HCT116 (cell line): ENCODE results near the gene RETREG1. TPM values are rescaled to one million over a fixed set of nuclear protein-coding genes. Genes with fewer than 3 reads are reported as not detected.

Source experiments
- ATAC-seq: fragments of 200-7000 bp; cut with Tn5 transposase; 2 replicates; pipeline ENCODE4 v1.9.1; 2020; ENCODE audit warnings: mild to moderate bottlenecking, moderate library complexity
- BruUV-seq: library from RNA; stranded (reverse); fragments of 400-500 nt; replicated peaks from 2 replicates; lab custom pipeline; 2021; lab: Mats Ljungman, UMichigan
- CTCF ChIA-PET: fragments of 300-600 bp; sonication (Branson Sonifier 250); formaldehyde crosslinking; loops from one replicate; lab custom pipeline; 2021; ENCODE audit warnings: antibody characterized with exemption; lab: Charles Lee
- POLR2A ChIA-PET: fragments of 300-600, 350-600 bp; sonication (Branson Sonifier 250); formaldehyde crosslinking; loops from one replicate; lab custom pipeline; 2021; ENCODE audit warnings: antibody characterized with exemption; lab: Charles Lee
- RAD21 ChIA-PET, 2 experiments: fragments of 300-600 bp; sonication (Branson Sonifier 250); formaldehyde crosslinking; loops; one replicate each; lab custom pipeline; 2023; ENCODE audit warnings: low total read pairs in 2 of 2; ENCODE audit not compliant: uncharacterized antibody in 2 of 2, unreplicated experiment in 2 of 2, low non-redundant PET in 1 of 2; lab: Charles Lee
- DNase-seq: peaks from one replicate; pipeline ENCODE4 v3.0.0-alpha.2; 2010; ENCODE audit warnings: low read depth, low spot score
- H2AFZ ChIP-seq: fragments of 200-600 bp; shearing (Covaris generic), sonication (generic); 2 replicates; pipeline ENCODE4 v1.6.1; 2017; ENCODE audit warnings: low read depth, mixed run types, mixed read lengths, antibody characterized with exemption, low read length; ENCODE audit not compliant: poor library complexity, severe bottlenecking
- H3K27ac ChIP-seq: 2 replicates; pipeline ENCODE4 v1.5.1; 2012; ENCODE audit warnings: low read depth, low read length
- H3K27me3 ChIP-seq: fragments of 200-600 bp; sonication (generic); 2 replicates; pipeline ENCODE4 v1.6.1; 2016; ENCODE audit warnings: mixed run types, low read length, mixed read lengths; ENCODE audit not compliant: insufficient read depth
- H3K36me3 ChIP-seq, 2 experiments: fragments of 200-500 bp in 1 of 2; fragments of 200-600 bp in 1 of 2; sonication (Bioruptor generic) in 1 of 2; sonication (generic) in 1 of 2; 2 replicates each; pipeline versions ENCODE4 v1.5.1 to v1.6.1; 2014 to 2016; ENCODE audit warnings: low read length in 2 of 2, inconsistent platforms in 1 of 2, mixed read lengths in 1 of 2, mixed run types in 1 of 2; ENCODE audit not compliant: insufficient read depth in 2 of 2, control insufficient read depth in 1 of 2
- H3K4me1 ChIP-seq, 2 experiments: fragments of 200-600 bp in 1 of 2; sonication (generic) in 1 of 2; 2 replicates each; pipeline versions ENCODE4 v1.5.1 to v1.6.1; 2012 to 2017; ENCODE audit warnings: low read length in 2 of 2, inconsistent platforms in 1 of 2, mild to moderate bottlenecking in 1 of 2, mixed read lengths in 1 of 2, mixed run types in 1 of 2, moderate library complexity in 1 of 2; ENCODE audit not compliant: insufficient read depth in 2 of 2, control insufficient read depth in 1 of 2
- H3K4me2 ChIP-seq: fragments of 200-600 bp; sonication (generic); 2 replicates; pipeline ENCODE4 v1.6.1; 2017; ENCODE audit warnings: mixed run types, low read length, mixed read lengths
- H3K4me3 ChIP-seq, 2 experiments: fragments of 200-600 bp in 1 of 2; sonication (generic) in 1 of 2; replicated peaks in 1 of 2; 2 replicates each; pipeline ENCODE4 v1.5.1; 2011 to 2016; ENCODE audit warnings: low read length in 2 of 2, control low read depth in 1 of 2, low read depth in 1 of 2, mild to moderate bottlenecking in 1 of 2, mixed read lengths in 1 of 2, mixed run types in 1 of 2
- H3K79me2 ChIP-seq: fragments of 200-600 bp; sonication (generic); 2 replicates; pipeline ENCODE4 v1.6.1; 2017; ENCODE audit warnings: mild to moderate bottlenecking, mixed run types, low read length, moderate library complexity, mixed read lengths; ENCODE audit not compliant: insufficient read depth
- H3K9ac ChIP-seq: fragments of 200-600 bp; sonication (generic); 2 replicates; pipeline ENCODE4 v1.6.1; 2016; ENCODE audit warnings: low read length, mixed read lengths
- H3K9me2 ChIP-seq: fragments of 200-600 bp; sonication (generic), shearing (Covaris generic); 2 replicates; pipeline ENCODE4 v1.6.1; 2017; ENCODE audit warnings: mixed run types, mild to moderate bottlenecking, moderate library complexity; ENCODE audit not compliant: insufficient read depth
- H3K9me3 ChIP-seq, 2 experiments: fragments of 200-500 bp in 1 of 2; fragments of 200-600 bp in 1 of 2; sonication (Bioruptor generic) in 1 of 2; sonication (generic) in 1 of 2; 2 replicates each; pipeline ENCODE4 v1.6.1; 2014 to 2017; ENCODE audit warnings: low read length in 2 of 2, mixed read lengths in 2 of 2, inconsistent platforms in 1 of 2, low read depth in 1 of 2, mild to moderate bottlenecking in 1 of 2, mixed run types in 1 of 2, moderate library complexity in 1 of 2; ENCODE audit not compliant: control insufficient read depth in 1 of 2, insufficient read depth in 1 of 2
- H4K20me1 ChIP-seq: fragments of 200-600 bp; sonication (generic), shearing (Covaris generic); 2 replicates; pipeline ENCODE4 v1.6.1; 2017; ENCODE audit warnings: mixed run types, mild to moderate bottlenecking, moderate library complexity; ENCODE audit not compliant: insufficient read depth
- ATF3 ChIP-seq: IDR thresholded peaks from 2 replicates; pipeline ENCODE4 v1.6.1; 2012
- CBX3 ChIP-seq: IDR thresholded peaks from 2 replicates; pipeline ENCODE4 v1.6.1; 2012; ENCODE audit warnings: low read depth
- CTCF ChIP-seq, 3 experiments: fragments of 200-600 bp in 1 of 3; sonication (generic) in 1 of 3; IDR thresholded peaks in 2 of 3; conservative IDR thresholded peaks in 1 of 3; 2 replicates each; pipeline ENCODE4 v1.5.1; 2012 to 2017; ENCODE audit warnings: low read depth in 2 of 3, low read length in 2 of 3, antibody characterized with exemption in 1 of 3, borderline replicate concordance in 1 of 3, control low read depth in 1 of 3, mild to moderate bottlenecking in 1 of 3, mixed read lengths in 1 of 3, mixed run types in 1 of 3, moderate library complexity in 1 of 3; ENCODE audit not compliant: insufficient read depth in 1 of 3
- ELF1 ChIP-seq: IDR thresholded peaks from 2 replicates; pipeline ENCODE4 v1.6.1; 2012; ENCODE audit warnings: low read depth, borderline replicate concordance
- FOSL1 ChIP-seq: IDR thresholded peaks from 2 replicates; pipeline ENCODE4 v1.6.1; 2012; ENCODE audit warnings: low read depth
- JUND ChIP-seq: IDR thresholded peaks from 2 replicates; pipeline ENCODE4 v1.6.1; 2012
- POLR2A ChIP-seq: IDR thresholded peaks from 2 replicates; pipeline ENCODE4 v1.7.0; 2011; ENCODE audit warnings: borderline replicate concordance; ENCODE audit not compliant: insufficient read depth, insufficient read length; ENCODE audit errors: extremely low read depth
- POLR2AphosphoS5 ChIP-seq: IDR thresholded peaks from 2 replicates; pipeline ENCODE4 v1.6.1; 2011; ENCODE audit warnings: mild to moderate bottlenecking, low read depth, low read length, moderate library complexity
- RAD21 ChIP-seq: IDR thresholded peaks from 2 replicates; pipeline ENCODE4 v1.6.1; 2012; ENCODE audit warnings: low read depth, mild to moderate bottlenecking
- SIN3A ChIP-seq: IDR thresholded peaks from 2 replicates; pipeline ENCODE4 v1.6.1; 2012; ENCODE audit warnings: low read depth
- SP1 ChIP-seq: IDR thresholded peaks from 2 replicates; pipeline ENCODE4 v1.6.1; 2012; ENCODE audit warnings: low read depth
- SRF ChIP-seq: IDR thresholded peaks from 2 replicates; pipeline ENCODE4 v1.6.1; 2012; ENCODE audit warnings: low read depth
- YY1 ChIP-seq: IDR thresholded peaks from 2 replicates; pipeline ENCODE4 v1.6.1; 2011; ENCODE audit warnings: low read length, low read depth, moderate library complexity, mild to moderate bottlenecking; ENCODE audit not compliant: insufficient replicate concordance; ENCODE audit errors: extremely low read depth
- ZBTB33 ChIP-seq: IDR thresholded peaks from 2 replicates; pipeline ENCODE4 v1.6.1; 2011; ENCODE audit warnings: mild to moderate bottlenecking, low read length, moderate library complexity; ENCODE audit not compliant: insufficient replicate concordance; ENCODE audit errors: extremely low read depth
- ZFX ChIP-seq: fragments of 450-650 bp; IDR thresholded peaks from 2 replicates; pipeline ENCODE4 v1.6.1; 2017
- ZNF274 ChIP-seq: fragments of 200-500 bp; sonication (Bioruptor generic); IDR thresholded peaks from 2 replicates; pipeline ENCODE4 v1.6.1; 2014; ENCODE audit warnings: mild to moderate bottlenecking, low read depth, low read length, inconsistent platforms
- intact Hi-C: fragments of 100-400 bp; cut with micrococcal nuclease; formaldehyde crosslinking; loops from 2 replicates; pipeline ENCODE4 v1.10.0; 2022
- total RNA-seq: library from RNA; stranded (reverse); gene quantifications from one replicate; pipeline ENCODE4 v1.2.1, GENCODE V29; 2021; ENCODE audit not compliant: unreplicated experiment

RETREG1 gene
- total RNA-seq, 1 experiment from 2014 or later = 6.0 TPM

GRCh38 chr5:16561660-16562059, 55.1 kb downstream of the RETREG1 start:
- intact Hi-C loops = no loop called here

GRCh38 chr5:16559702-16560101, 57.1 kb downstream of the RETREG1 start:
- intact Hi-C loops = no loop called here
- Histone ChIP-seq H3K4me1 (no peaks in the 10 kb centered on the region), H3K4me3 (no peak overlapping the region), H3K27me3 (no peaks in the 10 kb centered on the region), H3K36me3 (no peaks in the 10 kb centered on the region), H3K4me2 (no peak overlapping the region), H2AFZ (no peak overlapping the region), H3K9ac (no peak overlapping the region), H3K27ac (no peak overlapping the region), H3K9me3 (no peaks in the 10 kb centered on the region), H3K79me2 (no peaks in the 10 kb centered on the region), H4K20me1 (no peaks in the 10 kb centered on the region; the same call in 1 of the 2 replicates), H3K9me2 (no peaks in the 10 kb centered on the region)
- ChIA-PET RAD21 (no interaction called here), CTCF (no interaction called here), POLR2A (no interaction called here)
- ATAC-seq = no peak
- DNase-seq = no peak
- no TSS peak for BruUV-seq
- TF ChIP-seq SP1 = no peak
- TF ChIP-seq POLR2AphosphoS5 = no peak
- TF ChIP-seq CBX3 = no peak
- TF ChIP-seq ELF1 = no peak
- no peak for TF ChIP-seq ATF3
- TF ChIP-seq FOSL1 = no peak
- no peak for TF ChIP-seq JUND
- no peak for TF ChIP-seq ZFX
- TF ChIP-seq CTCF (IDR thresholded peaks at IDR 0.05 in 2 of 3, conservative IDR thresholded peaks at IDR 0.05 in 1 of 3; ENCODE audit: borderline replicate concordance in 1 of 3, insufficient read depth in 1 of 3, low read depth in 2 of 3, low read length in 2 of 3) = no peak
- no peak for TF ChIP-seq ZNF274
- no peak for TF ChIP-seq YY1
- TF ChIP-seq POLR2A = no peak
- no peak for TF ChIP-seq RAD21

More at GRCh38 chr5:16561660-16562059, 55.1 kb downstream of the RETREG1 start:
- POLR2A ChIA-PET = no interaction called here
- BruUV-seq = no TSS peak
- no peak for TF ChIP-seq RAD21
- no peak for TF ChIP-seq SRF
- no peak for TF ChIP-seq POLR2A
- no peak for TF ChIP-seq SIN3A
- no peak for TF ChIP-seq ZBTB33
- RAD21 ChIA-PET = no interaction called here
- Histone ChIP-seq H3K9ac (no peak overlapping the region), H3K79me2 (no peaks in the 10 kb centered on the region), H3K4me1 (no peaks in the 10 kb centered on the region), H3K27ac (no peak overlapping the region), H3K4me3 (no peak overlapping the region), H3K4me2 (no peak overlapping the region), H3K36me3 (no peaks in the 10 kb centered on the region), H3K27me3 (no peaks in the 10 kb centered on the region), H2AFZ (no peak overlapping the region), H3K9me3 (no peaks in the 10 kb centered on the region), H3K9me2 (no peaks in the 10 kb centered on the region), H4K20me1 (no peaks in the 10 kb centered on the region; the same call in 1 of the 2 replicates)
- ATAC-seq (no peak), DNase-seq (no peak)
- CTCF ChIA-PET = interaction anchor here (1.4 kb wide), 1 partner anchor 9 kb away, joined by 5 read pairs; no protein-coding TSS in a partner anchor
